ENCODE measurements around the gene SEC16A.

Gene SEC16A

GRCh38 chr9:136459425-136459824 is 23.4 kb downstream of the SEC16A start:
- no peak for DNase-seq

- no peak for DNase-seq
Observed at GRCh38 chr9:136457326-136457725, 25.5 kb downstream of the SEC16A start.

- no peak for DNase-seq
Observed at GRCh38 chr9:136456258-136456657, 26.6 kb downstream of the SEC16A start.

- DNase-seq: no peak
Observed at GRCh38 chr9:136455043-136456002, 27.5 kb downstream of the SEC16A start.

GRCh38 chr9:136454026-136454796 is 28.6 kb downstream of the SEC16A start:
- DNase-seq: no peak

- DNase-seq: no peak
Observed at GRCh38 chr9:136453326-136453725, 29.5 kb downstream of the SEC16A start.

- no peak for DNase-seq
Observed at GRCh38 chr9:136451221-136451877, 31.5 kb downstream of the SEC16A start.

- DNase-seq: no peak
Observed at GRCh38 chr9:136448655-136449054, 34.2 kb downstream of the SEC16A start.

GRCh38 chr9:136447173-136447778 is 35.6 kb downstream of the SEC16A start:
- no peak for DNase-seq

- DNase-seq: no peak
Observed at GRCh38 chr9:136445799-136446198, 37.0 kb downstream of the SEC16A start.

GRCh38 chr9:136444102-136444501 is 38.7 kb downstream of the SEC16A start:
- no peak for DNase-seq

- no peak for DNase-seq
Observed at GRCh38 chr9:136443687-136444086, 39.2 kb downstream of the SEC16A start.

GRCh38 chr9:136443087-136443486 is 39.8 kb downstream of the SEC16A start:
- DNase-seq: no peak

GRCh38 chr9:136442265-136442664 is 40.6 kb downstream of the SEC16A start:
- no peak for DNase-seq

GRCh38 chr9:136441681-136442245 is 41.1 kb downstream of the SEC16A start:
- no peak for DNase-seq

GRCh38 chr9:136441191-136441680 is 41.6 kb downstream of the SEC16A start:
- DNase-seq: no peak

- DNase-seq: peak; percentile 70 to 75
Observed at GRCh38 chr9:136439481-136440408, 43.1 kb downstream of the SEC16A start, which contains the start of gene INPP5E. INPP5E (minus strand) TSS chr9:136439845; CDS start chr9:136439419, 426 bp downstream.

- DNase-seq: peak; percentile 38 to 46
Observed at GRCh38 chr9:136438548-136439480, 44.0 kb downstream of the SEC16A start.

- DNase-seq: no peak
Observed at GRCh38 chr9:136437839-136438547, 44.8 kb downstream of the SEC16A start.
